Stimulated activated CD4-positive, alpha-beta T cell treated with anti-CD3 and anti-CD28 coated beads, Interleukin-1b, Interleukin-23, amount 100 ng/mL, for 48 hours (primary cell): ENCODE measurements around the gene UBE2Q2.
"Not testable (repeated sequence)": the region's sequence is repeated elsewhere in the genome, so short reads cannot be mapped to it uniquely, and the experiment has no call there.

Experiments
- DNase-seq: peaks from one replicate; pipeline ENCODE4 v3.0.0-alpha.2; 2020

UBE2Q2 gene

GRCh38 chr15:75867449-75867848, 24.2 kb downstream of the UBE2Q2 start:
- no peak for DNase-seq

- no peak for DNase-seq
Observed at GRCh38 chr15:75868019-75868418, 24.8 kb downstream of the UBE2Q2 start.

DNA sequence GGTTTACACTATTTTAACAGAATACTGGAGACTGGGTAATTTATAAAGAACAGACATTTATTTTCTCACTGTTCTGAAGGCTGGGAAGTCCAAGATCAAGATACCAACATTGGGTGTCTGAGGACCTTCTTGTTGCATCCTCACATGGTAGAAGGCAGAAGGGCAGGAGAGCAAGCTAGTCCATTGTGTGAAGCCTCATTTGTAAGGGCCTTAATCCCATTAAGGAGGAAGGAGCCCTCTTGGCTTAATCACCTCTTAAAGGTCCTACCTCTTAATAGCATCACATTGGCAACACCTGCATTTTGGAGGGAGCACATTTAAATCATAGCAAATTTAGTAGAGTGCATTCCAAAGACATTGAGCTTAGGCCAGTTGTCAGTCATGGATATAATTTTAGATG, 26.2 kb downstream of the UBE2Q2 start:
- no peak for DNase-seq

- DNase-seq: not testable (repeated sequence)
Observed at GRCh38 chr15:75871589-75871988, 28.3 kb downstream of the UBE2Q2 start.

DNA sequence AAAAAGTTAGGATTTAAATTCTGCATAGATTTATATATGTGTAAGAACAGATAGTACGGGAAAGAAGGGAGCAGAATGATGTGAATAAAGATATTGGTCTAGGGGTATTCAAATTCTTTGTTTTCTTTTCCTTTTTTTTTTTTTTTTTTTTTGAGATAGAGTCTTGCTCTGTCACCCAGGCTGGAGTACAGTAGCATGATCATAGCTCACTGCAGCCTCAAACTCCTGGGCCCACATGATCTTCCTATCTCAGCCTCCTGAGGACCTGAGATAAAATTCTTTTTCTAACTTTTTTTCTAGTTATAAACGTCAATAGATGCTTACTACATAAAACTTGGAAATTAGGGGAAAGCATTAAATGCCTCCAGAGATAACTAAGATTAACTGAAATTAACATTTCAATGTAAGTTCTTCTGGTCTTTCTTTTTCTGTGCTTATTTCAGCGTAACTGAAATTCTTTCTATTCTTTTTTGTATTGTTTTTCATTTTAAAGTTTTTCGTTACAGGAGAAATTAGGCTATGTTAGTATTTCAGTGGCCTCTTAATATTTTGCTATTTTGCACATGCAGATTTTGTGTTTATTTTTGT, 29.2 kb downstream of the UBE2Q2 start:
- no peak for DNase-seq

DNA sequence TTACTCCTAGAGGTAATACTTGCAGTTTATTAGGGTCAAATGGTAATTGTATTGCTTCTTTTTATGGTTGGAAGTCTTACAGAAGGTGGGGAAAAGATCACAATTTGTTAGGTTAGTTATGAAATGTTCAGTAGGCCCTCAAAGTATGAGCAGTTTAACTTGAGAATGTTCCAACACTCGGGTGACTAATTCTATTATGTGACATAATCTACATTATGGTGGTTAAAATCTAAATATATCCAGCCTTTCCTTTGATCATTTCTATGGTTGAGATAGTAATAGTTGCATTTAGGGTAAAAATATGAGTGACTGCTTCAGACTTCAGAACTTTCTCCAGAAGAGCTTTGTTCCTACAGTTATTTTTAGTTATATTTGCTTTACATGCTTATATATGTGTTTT, 40.8 kb downstream of the UBE2Q2 start:
- DNase-seq: no peak

DNA sequence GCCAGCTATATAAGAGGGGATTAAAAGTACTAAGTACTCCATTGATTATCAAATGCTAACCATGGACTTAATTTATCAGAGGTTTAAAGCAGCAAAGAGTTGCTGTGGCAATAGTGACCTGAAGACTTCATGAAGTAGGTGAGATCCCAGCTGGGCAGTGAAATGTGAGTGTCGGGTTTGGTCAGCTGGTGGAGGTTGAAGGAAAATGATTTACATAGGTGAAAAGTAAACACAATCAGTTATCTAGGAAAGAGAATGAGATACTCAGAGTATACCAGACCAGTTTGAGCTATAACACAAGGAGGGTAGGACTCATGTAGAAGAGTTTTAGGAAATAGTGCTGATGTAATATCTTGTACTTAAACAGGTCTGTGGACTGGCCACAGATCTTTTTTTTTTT, 43.9 kb downstream of the UBE2Q2 start:
- DNase-seq: no peak

DNA sequence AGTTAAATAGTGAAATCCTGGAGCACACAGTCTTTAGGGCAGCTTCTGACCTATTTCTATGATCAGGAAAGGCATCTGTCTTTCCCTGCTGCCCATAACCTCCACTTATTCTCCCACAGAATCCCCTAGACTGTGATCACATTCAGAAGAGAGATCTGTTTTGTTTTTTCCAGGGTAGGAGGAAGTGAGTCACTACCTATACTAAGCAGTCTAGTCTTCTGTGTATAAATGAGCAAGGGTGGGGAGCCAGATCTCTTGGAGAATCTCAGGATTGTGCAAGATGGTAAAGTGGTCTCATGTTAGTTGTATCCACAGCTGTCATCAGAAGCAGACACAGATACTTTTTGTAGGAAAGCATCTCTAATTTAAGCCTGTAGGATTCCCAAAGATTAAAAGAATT, 48.6 kb downstream of the UBE2Q2 start:
- DNase-seq: no peak

GRCh38 chr15:75895731-75896130, 52.5 kb downstream of the UBE2Q2 start:
- DNase-seq: no peak

DNA sequence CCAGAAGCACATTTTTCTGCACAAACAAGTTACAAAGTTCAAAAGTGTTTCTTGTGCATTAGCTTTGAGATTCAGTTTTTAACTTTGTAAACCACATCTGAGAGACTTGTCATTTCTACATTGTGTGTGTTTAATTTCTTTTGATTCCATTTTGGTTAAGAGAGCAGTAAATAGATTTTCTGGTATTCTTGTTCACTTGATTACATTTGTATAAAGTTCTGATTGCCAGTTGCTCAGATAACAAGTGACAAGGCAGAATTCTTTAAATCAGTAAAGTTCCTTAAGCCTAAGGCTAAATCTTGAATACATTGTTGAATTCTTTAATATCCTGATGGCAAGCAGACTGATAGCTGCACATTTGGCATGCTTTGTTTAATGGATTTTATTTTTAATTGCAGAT, 57.3 kb downstream of the UBE2Q2 start:
- DNase-seq: no peak

DNA sequence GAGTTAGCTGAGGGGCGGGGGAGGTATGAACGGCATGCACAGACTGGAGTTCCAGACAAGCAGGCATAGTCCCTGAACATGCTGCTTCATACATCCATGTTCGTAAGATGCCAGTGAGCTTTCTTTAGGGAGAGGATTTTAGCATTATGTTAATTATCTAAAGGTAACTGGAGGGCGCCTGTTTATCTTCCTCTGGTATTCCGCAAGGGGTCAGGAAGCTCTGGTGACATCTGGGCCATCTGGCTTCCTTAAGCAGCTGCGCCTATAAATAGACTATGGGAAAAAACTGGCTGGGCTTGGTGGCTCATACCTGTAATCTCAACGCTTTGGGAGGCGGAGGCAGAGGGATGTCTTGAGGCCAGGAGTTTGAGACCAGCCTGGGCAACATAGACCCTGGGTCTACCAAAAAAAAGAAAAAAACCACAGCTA, 58.9 kb downstream of the UBE2Q2 start:
- no peak for DNase-seq

DNA sequence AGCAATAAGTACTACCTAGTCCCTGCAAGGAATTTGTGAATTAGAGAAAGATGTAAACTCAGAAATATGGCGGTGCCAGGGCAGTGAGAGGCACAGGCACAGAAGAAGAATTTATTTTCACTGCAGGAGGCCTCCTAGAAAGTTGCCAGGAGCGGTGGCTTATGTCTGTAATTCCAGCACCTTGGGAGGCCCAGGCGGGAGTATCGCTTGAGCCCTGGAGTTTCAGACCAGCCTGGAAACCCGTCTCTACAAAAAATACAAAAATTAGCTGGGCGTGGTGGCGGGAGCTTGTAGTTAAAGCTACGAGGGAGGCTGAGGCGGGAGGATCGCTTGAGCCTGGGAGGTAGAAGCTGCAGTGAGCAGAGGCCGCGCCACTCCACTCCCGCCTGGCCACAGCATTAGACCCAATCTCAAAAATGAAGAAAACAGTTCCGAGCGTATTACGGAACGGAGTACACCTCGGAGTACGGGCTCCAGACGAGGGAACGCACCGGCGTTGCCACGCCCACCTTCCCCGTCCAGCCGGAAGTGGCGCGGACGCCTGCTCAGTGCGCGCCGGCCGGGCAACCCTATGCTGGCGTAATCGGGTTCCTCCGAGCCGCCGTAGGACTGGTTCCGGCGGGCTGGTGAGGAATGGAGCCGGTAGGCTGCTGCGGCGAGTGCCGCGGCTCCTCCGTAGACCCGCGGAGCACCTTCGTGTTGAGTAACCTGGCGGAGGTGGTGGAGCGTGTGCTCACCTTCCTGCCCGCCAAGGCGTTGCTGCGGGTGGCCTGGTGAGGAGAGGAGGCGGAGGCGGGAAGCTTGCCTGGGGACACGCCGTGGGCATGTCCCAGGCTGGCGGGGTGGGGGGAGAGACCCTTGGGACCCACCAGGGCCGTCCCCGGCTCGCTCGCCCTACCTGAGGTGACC, 60.3 kb downstream of the UBE2Q2 start, which contains the start of gene FBXO22:
Gene FBXO22 (plus strand): TSS at position 548 of the 909 bp plus-strand sequence. CDS start 86 bp downstream, at position 634.
- peak; percentile 94 for DNase-seq

GRCh38 chr15:75905231-75905630, 62.0 kb downstream of the UBE2Q2 start:
- no peak for DNase-seq

DNA sequence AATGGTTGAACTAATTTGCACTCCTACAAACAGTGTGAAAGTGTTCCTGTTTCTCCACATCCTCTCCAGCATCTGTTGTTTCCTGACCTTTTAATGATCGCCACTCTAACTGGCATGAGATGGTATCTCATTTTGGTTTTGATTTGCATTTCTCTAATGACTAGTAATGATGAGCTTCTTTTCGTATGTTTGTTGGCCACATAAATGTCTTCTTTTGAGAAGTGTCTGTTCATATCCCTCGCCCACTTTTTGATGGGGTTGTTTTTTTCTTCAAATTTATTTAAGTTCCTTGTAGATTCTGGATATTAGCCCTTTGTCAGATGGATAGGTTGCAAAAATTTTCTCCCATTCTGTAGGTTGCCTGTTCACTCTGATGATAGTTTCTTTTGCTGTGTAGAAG, 67.1 kb downstream of the UBE2Q2 start:
- DNase-seq: not testable (repeated sequence)

- DNase-seq: no peak
Observed at GRCh38 chr15:75916978-75917377, 73.7 kb downstream of the UBE2Q2 start.

DNA sequence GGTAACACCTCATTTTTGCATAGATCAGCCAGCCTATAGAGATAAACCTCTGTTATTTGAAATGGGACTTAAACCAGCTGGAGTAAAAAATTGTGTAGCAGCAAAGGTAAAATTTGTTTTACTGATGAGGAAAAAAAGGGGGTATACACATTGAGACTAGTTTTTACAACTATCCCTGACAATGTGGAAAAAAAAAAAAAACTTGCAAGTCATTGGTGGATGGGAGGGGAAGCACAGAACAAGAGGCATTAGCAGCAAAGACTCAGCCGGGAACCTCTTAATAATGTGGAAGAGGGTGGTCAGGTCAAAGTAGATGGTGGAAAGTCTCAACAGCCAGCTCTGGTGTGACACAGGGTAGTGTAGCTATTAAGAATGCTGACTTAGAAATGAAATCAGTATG, 74.9 kb downstream of the UBE2Q2 start:
- DNase-seq: no peak

- no peak for DNase-seq
Observed at GRCh38 chr15:75920079-75920478, 76.8 kb downstream of the UBE2Q2 start.

DNA sequence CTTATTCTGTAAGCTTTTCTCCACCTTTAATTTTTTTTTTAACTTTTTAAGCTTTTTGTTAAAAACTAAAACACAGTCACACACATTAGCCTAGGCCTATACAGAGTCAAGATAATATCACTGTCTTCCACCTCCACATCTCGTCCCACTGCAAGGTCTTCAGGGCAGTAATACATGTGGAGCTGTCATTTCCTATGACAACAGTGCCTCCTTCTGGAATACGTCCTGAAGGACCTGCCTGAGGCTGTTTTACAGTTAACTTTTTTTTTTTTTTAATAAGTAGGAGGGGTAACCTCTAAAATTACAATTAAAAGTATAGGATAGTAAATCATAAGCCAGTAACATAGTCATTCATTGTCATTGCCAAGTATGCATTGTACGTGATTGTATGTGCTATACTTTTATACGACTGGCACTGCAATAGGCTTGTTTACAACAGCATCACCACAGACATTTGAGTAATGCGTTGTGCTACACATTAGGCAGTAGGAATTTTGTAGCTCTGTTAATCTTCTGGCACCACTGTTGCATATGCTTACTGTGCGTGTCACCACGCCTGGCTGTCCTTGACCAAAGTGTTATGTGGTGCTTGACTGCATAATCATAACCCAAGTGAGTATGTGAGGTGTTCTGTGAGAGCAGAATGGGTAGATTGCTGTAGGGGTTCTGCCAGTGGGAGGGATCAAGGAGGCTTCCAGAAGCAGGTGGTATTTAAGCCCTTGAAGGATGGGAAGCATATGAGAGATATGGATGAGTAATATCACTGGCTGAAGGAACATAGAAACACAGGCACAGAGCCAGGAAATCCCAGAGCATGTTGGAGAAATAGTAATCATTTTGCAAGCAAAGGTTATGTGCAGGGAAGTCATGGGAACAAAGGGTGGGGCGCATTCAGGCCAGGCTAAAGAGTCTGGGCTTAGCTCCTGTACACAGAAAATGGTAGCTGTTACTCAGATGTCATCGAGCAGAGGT, 78.8 kb downstream of the UBE2Q2 start:
- DNase-seq: no peak

GRCh38 chr15:75923756-75924155, 80.5 kb downstream of the UBE2Q2 start:
- DNase-seq: no peak

GRCh38 chr15:75924576-75924975, 81.3 kb downstream of the UBE2Q2 start:
- DNase-seq: no peak

DNA sequence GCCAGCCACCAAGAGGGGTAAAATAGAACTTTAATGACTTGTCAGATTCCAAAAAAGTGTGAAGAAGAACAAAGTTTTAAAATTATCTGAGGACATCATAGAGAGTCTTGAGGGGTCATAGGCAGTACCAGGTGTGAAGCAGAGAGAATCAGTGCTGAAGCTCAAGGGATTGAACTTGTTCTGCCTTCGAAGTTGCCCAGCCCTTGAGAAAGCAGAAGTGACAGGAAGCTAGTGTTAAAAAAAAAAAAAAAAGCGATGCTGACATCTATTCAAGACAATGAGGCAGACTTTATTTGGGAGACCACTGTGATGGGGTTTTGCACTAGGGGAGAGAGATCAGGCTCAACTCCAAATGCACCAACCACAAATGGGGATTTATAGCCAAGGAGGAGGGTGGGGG, 82.2 kb downstream of the UBE2Q2 start:
- no peak for DNase-seq

- DNase-seq: no peak
Observed at GRCh38 chr15:75926931-75927330, 83.7 kb downstream of the UBE2Q2 start.

DNA sequence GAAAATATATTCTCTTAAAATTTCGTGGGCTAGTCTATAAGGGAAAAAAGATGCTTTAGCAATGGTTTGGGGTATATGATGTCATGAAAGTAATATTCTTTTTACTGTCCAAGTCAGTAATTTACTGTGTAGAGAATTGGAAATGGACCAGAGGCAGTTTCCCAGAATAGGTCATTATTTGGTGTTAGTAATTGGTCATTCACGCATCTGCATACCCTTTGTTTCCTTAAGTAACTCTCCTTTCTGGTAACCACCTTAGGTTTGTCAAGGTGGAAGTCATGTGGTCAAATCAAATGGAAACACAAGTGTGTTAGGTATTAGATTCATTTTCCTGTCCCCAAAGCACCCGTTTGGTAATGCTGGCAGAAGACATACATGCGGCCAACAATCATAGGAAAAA, 84.4 kb downstream of the UBE2Q2 start:
- no peak for DNase-seq
